GM19395 (cell line): ENCODE measurements around the gene OR4F15.
"Not testable (repeated sequence)": the region's sequence is repeated elsewhere in the genome, so short reads cannot be mapped to it uniquely, and the experiment has no call there.

ENCODE experiments used
- ATAC-seq: cut with Tn5 transposase; IDR thresholded peaks from one replicate; pipeline ENCODE4 v1.9.1; 2021; ENCODE audit warnings: mild to moderate bottlenecking, moderate library complexity; ENCODE audit not compliant: unreplicated experiment

Gene OR4F15

GRCh38 chr15:101811902-101812301 is at the start of gene OR4F15:
OR4F15 (plus strand) TSS chr15:101812202; CDS start chr15:101818187, 5,985 bp downstream.
- no peak for ATAC-seq

GRCh38 chr15:101764669-101765339 is 47.2 kb upstream of the OR4F15 start:
- ATAC-seq = not testable (repeated sequence)

- not testable (repeated sequence) for ATAC-seq
Observed at GRCh38 chr15:101765340-101765671, 46.7 kb upstream of the OR4F15 start.

GRCh38 chr15:101765772-101766456 is 46.1 kb upstream of the OR4F15 start:
- ATAC-seq = no peak

GRCh38 chr15:101767083-101767640 is 44.8 kb upstream of the OR4F15 start:
- not testable (repeated sequence) for ATAC-seq

- no peak for ATAC-seq
Observed at GRCh38 chr15:101772921-101773320, 39.1 kb upstream of the OR4F15 start.

GRCh38 chr15:101773496-101774100 is 38.4 kb upstream of the OR4F15 start:
- ATAC-seq = no peak

- ATAC-seq = no peak
Observed at GRCh38 chr15:101775136-101775535, 36.9 kb upstream of the OR4F15 start.

GRCh38 chr15:101778576-101778975 is 33.4 kb upstream of the OR4F15 start:
- ATAC-seq = not testable (repeated sequence)

GRCh38 chr15:101780225-101780624 is 31.8 kb upstream of the OR4F15 start:
- ATAC-seq = not testable (repeated sequence)

- ATAC-seq = no peak
Observed at GRCh38 chr15:101781928-101782327, 30.1 kb upstream of the OR4F15 start.

- ATAC-seq = no peak
Observed at GRCh38 chr15:101784644-101785043, 27.4 kb upstream of the OR4F15 start.

GRCh38 chr15:101786422-101786821 is 25.6 kb upstream of the OR4F15 start:
- ATAC-seq = not testable (repeated sequence)

GRCh38 chr15:101788001-101788400 is 24.0 kb upstream of the OR4F15 start:
- ATAC-seq = not testable (repeated sequence)

- ATAC-seq = not testable (repeated sequence)
Observed at GRCh38 chr15:101788503-101789269, 23.3 kb upstream of the OR4F15 start.

GRCh38 chr15:101790748-101791147 is 21.3 kb upstream of the OR4F15 start:
- ATAC-seq = not testable (repeated sequence)

- not testable (repeated sequence) for ATAC-seq
Observed at GRCh38 chr15:101793981-101794380, 18.0 kb upstream of the OR4F15 start.

- ATAC-seq = no peak
Observed at GRCh38 chr15:101795455-101795854, 16.5 kb upstream of the OR4F15 start.

- no peak for ATAC-seq
Observed at GRCh38 chr15:101799665-101800064, 12.3 kb upstream of the OR4F15 start.

- ATAC-seq = no peak
Observed at GRCh38 chr15:101801048-101801447, 11.0 kb upstream of the OR4F15 start.

GRCh38 chr15:101803209-101803608 is 8.8 kb upstream of the OR4F15 start, which contains the start of gene OR4F6:
OR4F6 (plus strand) TSS chr15:101803509; CDS start chr15:101805720, 2,211 bp downstream.
- ATAC-seq = no peak
